DND-41 (cell line): ENCODE measurements around the gene DSCAM.
"Not testable (repeated sequence)": the region's sequence is repeated elsewhere in the genome, so short reads cannot be mapped to it uniquely, and the experiment has no call there.

ENCODE experiments used
- ATAC-seq: fragments of 200-7000 bp; cut with Tn5 transposase; 3 replicates; pipeline ENCODE4 v1.9.1; 2021; ENCODE audit warnings: low read depth; ENCODE audit not compliant: insufficient read depth
- DNase-seq: peaks from one replicate; pipeline ENCODE4 v3.0.0-alpha.2; 2020
- H2AFZ ChIP-seq: 2 replicates; pipeline ENCODE4 v1.6.0; 2012; ENCODE audit warnings: low read depth, low read length
- H3K27ac ChIP-seq: 2 replicates; pipeline ENCODE4 v1.5.1; 2012; ENCODE audit warnings: low read length, inconsistent platforms
- H3K27me3 ChIP-seq: fragments of 200-600 bp; sonication (generic); 2 replicates; pipeline ENCODE4 v1.6.0; 2012; ENCODE audit warnings: low read length, mild to moderate bottlenecking, inconsistent platforms; ENCODE audit not compliant: insufficient read depth, poor library complexity
- H3K36me3 ChIP-seq: 2 replicates; pipeline ENCODE4 v1.5.1; 2012; ENCODE audit warnings: low read length, inconsistent platforms; ENCODE audit not compliant: insufficient read depth
- H3K4me1 ChIP-seq: 2 replicates; pipeline ENCODE4 v1.5.1; 2012; ENCODE audit warnings: mild to moderate bottlenecking, low read length; ENCODE audit not compliant: insufficient read depth
- H3K4me2 ChIP-seq: 2 replicates; pipeline ENCODE4 v1.6.0; 2012; ENCODE audit warnings: mild to moderate bottlenecking, moderate library complexity, low read length, inconsistent platforms; ENCODE audit not compliant: insufficient read depth
- H3K4me3 ChIP-seq, 2 experiments: fragments of 200-600 bp in 1 of 2; shearing (Covaris generic) in 1 of 2; 2 replicates each; pipeline ENCODE4 v1.5.1; 2012 to 2016; ENCODE audit warnings: inconsistent platforms in 2 of 2, low read length in 2 of 2, mild to moderate bottlenecking in 2 of 2, low read depth in 1 of 2, moderate library complexity in 1 of 2
- H3K79me2 ChIP-seq: 2 replicates; pipeline ENCODE4 v1.6.0; 2012; ENCODE audit warnings: low read length, inconsistent platforms; ENCODE audit not compliant: insufficient read depth
- H3K9ac ChIP-seq: 2 replicates; pipeline ENCODE4 v1.6.0; 2012; ENCODE audit warnings: low read depth, mild to moderate bottlenecking, inconsistent platforms, low read length, moderate library complexity
- H3K9me3 ChIP-seq: 2 replicates; pipeline ENCODE4 v1.5.1; 2012; ENCODE audit warnings: low read length, moderate library complexity, mild to moderate bottlenecking, inconsistent platforms; ENCODE audit not compliant: insufficient read depth, severe bottlenecking
- H4K20me1 ChIP-seq: 2 replicates; pipeline ENCODE4 v1.6.0; 2012; ENCODE audit warnings: low read length; ENCODE audit not compliant: insufficient read depth
- CTCF ChIP-seq: IDR thresholded peaks from 2 replicates; pipeline ENCODE4 v1.5.1; 2012; ENCODE audit warnings: borderline replicate concordance, low read length, moderate library complexity, mild to moderate bottlenecking; ENCODE audit not compliant: poor library complexity, severe bottlenecking; ENCODE audit errors: extremely low read depth
- EZH2 ChIP-seq: IDR thresholded peaks from 3 replicates; pipeline ENCODE4 v1.6.1; 2012; ENCODE audit warnings: borderline replicate concordance, low read depth, mild to moderate bottlenecking, moderate library complexity, low read length, inconsistent platforms; ENCODE audit not compliant: severe bottlenecking

DSCAM gene

GRCh38 chr21:40047211-40047610 lies 799.7 kb downstream of the DSCAM start:
- DNase-seq, result no peak
- Histone ChIP-seq H3K4me2 (no peak overlapping the region), H3K36me3 (no peaks in the 10 kb centered on the region), H2AFZ (no peak overlapping the region), H3K4me1 (no peaks in the 10 kb centered on the region), H3K27ac (no peak overlapping the region), H3K4me3 (no peak overlapping the region), H3K9ac (no peak overlapping the region), H3K27me3 (peaks cover 20% of the 10 kb centered on the region), H3K79me2 (no peaks in the 10 kb centered on the region), H3K9me3 (no peaks in the 10 kb centered on the region), H4K20me1 (no peaks in the 10 kb centered on the region)
- TF ChIP-seq EZH2 (no peak), CTCF (no peak)
- ATAC-seq, result no peak

GRCh38 chr21:40043866-40044265 lies 803.1 kb downstream of the DSCAM start:
- H3K79me2 ChIP-seq, result no peaks in the 10 kb centered on the region
- no peak overlapping the region for H3K27ac ChIP-seq
- H3K9ac ChIP-seq, result no peak overlapping the region
- no peaks in the 10 kb centered on the region for H4K20me1 ChIP-seq
- no peaks in the 10 kb centered on the region for H3K4me1 ChIP-seq
- H3K36me3 ChIP-seq, result no peaks in the 10 kb centered on the region
- no peak overlapping the region for H3K4me3 ChIP-seq
- TF ChIP-seq CTCF (no peak), EZH2 (no peak)
- no peak overlapping the region for H3K4me2 ChIP-seq
- ATAC-seq, result no peak
- peaks cover 20% of the 10 kb centered on the region for H3K27me3 ChIP-seq
- no peaks in the 10 kb centered on the region for H3K9me3 ChIP-seq
- no peak for DNase-seq
- no peak overlapping the region for H2AFZ ChIP-seq

GRCh38 chr21:40043423-40043822 lies 803.5 kb downstream of the DSCAM start:
- no peak overlapping the region for H3K9ac ChIP-seq
- H2AFZ ChIP-seq, result no peak overlapping the region
- ATAC-seq (no peak), DNase-seq (no peak)
- H3K27me3 ChIP-seq, result peaks cover 20% of the 10 kb centered on the region
- no peak overlapping the region for H3K4me3 ChIP-seq
- H3K27ac ChIP-seq, result no peak overlapping the region
- no peaks in the 10 kb centered on the region for H3K36me3 ChIP-seq
- H4K20me1 ChIP-seq, result no peaks in the 10 kb centered on the region
- no peaks in the 10 kb centered on the region for H3K79me2 ChIP-seq
- no peaks in the 10 kb centered on the region for H3K9me3 ChIP-seq
- no peaks in the 10 kb centered on the region for H3K4me1 ChIP-seq
- no peak for TF ChIP-seq EZH2
- no peak for TF ChIP-seq CTCF
- no peak overlapping the region for H3K4me2 ChIP-seq

- Histone ChIP-seq H3K4me2 (no peak overlapping the region), H3K36me3 (no peaks in the 10 kb centered on the region), H3K9ac (no peak overlapping the region), H3K79me2 (no peaks in the 10 kb centered on the region), H4K20me1 (no peaks in the 10 kb centered on the region), H3K27ac (no peak overlapping the region), H3K9me3 (no peaks in the 10 kb centered on the region), H3K4me1 (no peaks in the 10 kb centered on the region), H3K27me3 (peaks cover 5% of the 10 kb centered on the region), H3K4me3 (no peak overlapping the region), H2AFZ (no peak overlapping the region)
- no peak for DNase-seq
- ATAC-seq, result no peak
- TF ChIP-seq EZH2, result no peak
- TF ChIP-seq CTCF, result no peak
These were observed 805.5 kb downstream of the DSCAM start for GRCh38 chr21:40041446-40041845.

GRCh38 chr21:40033156-40033782 lies 813.7 kb downstream of the DSCAM start:
- not testable (repeated sequence) for ATAC-seq, H3K36me3 ChIP-seq, H3K9ac ChIP-seq, DNase-seq, H4K20me1 ChIP-seq, H3K4me3 ChIP-seq, H3K79me2 ChIP-seq, H3K27me3 ChIP-seq, H3K4me2 ChIP-seq, H3K9me3 ChIP-seq, H2AFZ ChIP-seq, H3K27ac ChIP-seq, H3K4me1 ChIP-seq
